Epithelial cell of esophagus (primary cell): Measurements from ENCODE around the gene CREB5.

Experiments
- DNase-seq: peaks from one replicate; pipeline ENCODE4 v3.0.0; 2010; ENCODE audit warnings: low read depth
- H3K4me3 ChIP-seq: 2 replicates; pipeline ENCODE4 v1.5.1; 2011; ENCODE audit warnings: mild to moderate bottlenecking, low read length, control low read depth
- CTCF ChIP-seq: IDR thresholded peaks from 2 replicates; pipeline ENCODE4 v1.5.1; 2011; ENCODE audit warnings: low read depth, mild to moderate bottlenecking, low read length, control low read depth, inconsistent platforms; ENCODE audit not compliant: insufficient read depth; ENCODE audit errors: missing control alignments

The CREB5 gene

GRCh38 chr7:28586736-28587135, 174.4 kb downstream of the CREB5 start:
- DNase-seq, result peak; percentile 36
- TF ChIP-seq CTCF, result no peak
- H3K4me3 ChIP-seq, result no peak overlapping the region

GRCh38 chr7:28587211-28587610, 174.9 kb downstream of the CREB5 start:
- TF ChIP-seq CTCF, result no peak
- no peak overlapping the region for H3K4me3 ChIP-seq
- DNase-seq, result peak; percentile 79

GRCh38 chr7:28588602-28589001, 176.3 kb downstream of the CREB5 start:
- TF ChIP-seq CTCF, result no peak
- DNase-seq, result no peak
- H3K4me3 ChIP-seq, result no peak overlapping the region

- no peak for DNase-seq
- no peak for TF ChIP-seq CTCF
These were observed 178.8 kb downstream of the CREB5 start for GRCh38 chr7:28591041-28591674.

GRCh38 chr7:28591725-28592349, 179.5 kb downstream of the CREB5 start:
- no peak for TF ChIP-seq CTCF

More at GRCh38 chr7:28591041-28591674, 178.8 kb downstream of the CREB5 start:
- H3K4me3 ChIP-seq, result no peak overlapping the region

GRCh38 chr7:28592861-28593260, 180.5 kb downstream of the CREB5 start:
- no peak overlapping the region for H3K4me3 ChIP-seq
- no peak for DNase-seq
- TF ChIP-seq CTCF, result no peak

More at GRCh38 chr7:28591725-28592349, 179.5 kb downstream of the CREB5 start:
- DNase-seq, result no peak
- H3K4me3 ChIP-seq, result no peak overlapping the region

- no peak for TF ChIP-seq CTCF
- H3K4me3 ChIP-seq, result no peak overlapping the region
- no peak for DNase-seq
These were observed 182.8 kb downstream of the CREB5 start for GRCh38 chr7:28595076-28595475.
